Bronchial epithelial cell (primary cell): ENCODE data around the gene PARS2. TPM values are rescaled to one million over a fixed set of nuclear protein-coding genes. Genes with fewer than 3 reads are reported as not detected.

Source experiments
- DNase-seq: peaks from one replicate; pipeline ENCODE4 v3.0.0-alpha.2; 2010; ENCODE audit warnings: low read depth
- FAIRE-seq: peaks from 2 replicates; lab custom pipeline; 2011; peaks lifted over from hg19 to GRCh38; lab: Jason Lieb, UNC
- H3K27me3 ChIP-seq: 2 replicates; pipeline ENCODE4 v1.5.1; 2011; ENCODE audit warnings: low read length; ENCODE audit not compliant: control insufficient read depth, insufficient read depth
- H3K36me3 ChIP-seq: 2 replicates; pipeline ENCODE4 v1.5.1; 2011; ENCODE audit warnings: low read length; ENCODE audit not compliant: control insufficient read depth, insufficient read depth
- H3K4me3 ChIP-seq: 2 replicates; pipeline ENCODE4 v1.5.1; 2011; ENCODE audit warnings: mild to moderate bottlenecking, low read depth, low read length, control low read depth
- total RNA-seq: library from RNA; depleted of rRNA; stranded (reverse); fragments of >200 nt; gene quantifications from 2 replicates; pipeline ENCODE4 v1.2.1, GENCODE V29; 2014
- TF ChIP-seq, protein P1 (sequence below): IDR thresholded peaks from 2 replicates; pipeline ENCODE4 v1.5.1; 2011; ENCODE audit warnings: mild to moderate bottlenecking, moderate library complexity, low read length, control low read depth, inconsistent platforms; ENCODE audit not compliant: insufficient read depth, severe bottlenecking

Gene PARS2
- total RNA-seq, 1 donor from 2014 or later = 5.3 TPM

GRCh38 chr1:54800899-54801759 lies 36.8 kb upstream of the PARS2 start, which contains the start of gene TTC22:
TTC22 (minus strand) TSS chr1:54801323; CDS start chr1:54801163, 160 bp downstream.
- TF ChIP-seq, protein P1, sequence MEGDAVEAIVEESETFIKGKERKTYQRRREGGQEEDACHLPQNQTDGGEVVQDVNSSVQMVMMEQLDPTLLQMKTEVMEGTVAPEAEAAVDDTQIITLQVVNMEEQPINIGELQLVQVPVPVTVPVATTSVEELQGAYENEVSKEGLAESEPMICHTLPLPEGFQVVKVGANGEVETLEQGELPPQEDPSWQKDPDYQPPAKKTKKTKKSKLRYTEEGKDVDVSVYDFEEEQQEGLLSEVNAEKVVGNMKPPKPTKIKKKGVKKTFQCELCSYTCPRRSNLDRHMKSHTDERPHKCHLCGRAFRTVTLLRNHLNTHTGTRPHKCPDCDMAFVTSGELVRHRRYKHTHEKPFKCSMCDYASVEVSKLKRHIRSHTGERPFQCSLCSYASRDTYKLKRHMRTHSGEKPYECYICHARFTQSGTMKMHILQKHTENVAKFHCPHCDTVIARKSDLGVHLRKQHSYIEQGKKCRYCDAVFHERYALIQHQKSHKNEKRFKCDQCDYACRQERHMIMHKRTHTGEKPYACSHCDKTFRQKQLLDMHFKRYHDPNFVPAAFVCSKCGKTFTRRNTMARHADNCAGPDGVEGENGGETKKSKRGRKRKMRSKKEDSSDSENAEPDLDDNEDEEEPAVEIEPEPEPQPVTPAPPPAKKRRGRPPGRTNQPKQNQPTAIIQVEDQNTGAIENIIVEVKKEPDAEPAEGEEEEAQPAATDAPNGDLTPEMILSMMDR = peak; percentile 89
- Histone ChIP-seq H3K36me3 (no peaks in the 10 kb centered on the region), H3K4me3 (peak within 1 kb of the TSS; percentile 69), H3K27me3 (no peaks in the 10 kb centered on the region)
- DNase-seq (peak; percentile 64), FAIRE-seq (no peak)

- no peak for DNase-seq
- FAIRE-seq = no peak
- no peaks in the 10 kb centered on the region for H3K27me3 ChIP-seq
- H3K36me3 ChIP-seq = no peaks in the 10 kb centered on the region
- TF ChIP-seq, protein P1 = no peak
- H3K4me3 ChIP-seq = peak overlapping the region; percentile 69
These were observed 35.9 kb upstream of the PARS2 start for GRCh38 chr1:54800041-54800898.

- Histone ChIP-seq H3K36me3 (no peaks in the 10 kb centered on the region), H3K27me3 (no peaks in the 10 kb centered on the region), H3K4me3 (no peak overlapping the region)
- TF ChIP-seq, protein P1 = no peak
- peak; percentile 62 for FAIRE-seq
- peak; percentile 80 for DNase-seq
These were observed 34.7 kb upstream of the PARS2 start for GRCh38 chr1:54798769-54799641.

DNA sequence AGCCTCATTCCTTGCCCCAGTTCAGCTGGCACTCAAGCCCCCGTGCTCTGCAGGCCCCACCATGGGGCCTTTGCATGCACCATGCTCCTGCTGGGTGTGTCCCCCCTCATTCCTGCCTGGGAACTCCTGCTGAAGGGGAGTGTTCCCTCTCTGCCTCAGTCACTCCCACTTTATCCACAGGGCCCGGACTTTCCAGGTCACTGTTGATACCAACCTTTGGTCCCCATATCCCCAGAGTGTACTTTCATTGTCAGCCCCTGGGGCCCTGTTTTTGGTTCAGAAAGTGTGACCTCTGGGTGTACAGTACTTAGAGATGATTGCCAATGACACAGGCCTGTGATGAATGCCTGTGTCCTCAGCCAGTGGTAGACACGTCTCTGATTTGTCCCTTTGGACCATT lies 33.9 kb upstream of the PARS2 start:
- TF ChIP-seq, protein P1 = no peak
- Histone ChIP-seq H3K36me3 (no peaks in the 10 kb centered on the region), H3K27me3 (no peaks in the 10 kb centered on the region), H3K4me3 (no peak overlapping the region)
- DNase-seq (no peak), FAIRE-seq (no peak)

DNA sequence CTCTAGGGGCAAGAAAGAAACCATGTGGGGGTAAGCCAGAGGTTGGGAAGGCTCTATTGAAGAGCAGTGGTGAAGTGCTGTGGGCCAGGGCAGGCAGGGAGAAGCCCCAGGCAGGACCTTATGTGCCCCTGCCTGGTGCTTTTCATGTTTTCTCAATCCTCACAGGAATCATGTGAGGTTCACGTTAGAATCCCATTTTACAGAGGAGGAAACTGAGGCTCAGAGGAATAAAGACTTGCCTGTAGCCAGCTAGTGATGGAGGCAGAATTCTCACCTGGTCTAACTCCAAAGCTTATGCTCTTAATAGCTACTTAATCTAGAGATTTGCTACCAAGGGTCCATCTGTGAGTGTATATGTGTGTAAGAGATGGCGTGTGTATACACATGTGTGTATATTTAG lies 32.6 kb upstream of the PARS2 start:
- TF ChIP-seq, protein P1 = no peak
- H3K4me3 ChIP-seq = no peak overlapping the region
- no peaks in the 10 kb centered on the region for H3K36me3 ChIP-seq
- H3K27me3 ChIP-seq = no peaks in the 10 kb centered on the region
- FAIRE-seq = no peak
- DNase-seq = no peak
